VCaP (cell line): ENCODE measurements around the gene EPN1.

Experiments
- H3K27ac ChIP-seq: fragments of 450-650 bp; 2 replicates; pipeline ENCODE4 v1.5.1; 2017
- TF ChIP-seq, protein P1 (sequence below): fragments of 450-650 bp; conservative IDR thresholded peaks from 2 replicates; pipeline ENCODE4 v1.5.1; 2017; ENCODE audit warnings: mild to moderate bottlenecking, moderate library complexity

The EPN1 gene

DNA sequence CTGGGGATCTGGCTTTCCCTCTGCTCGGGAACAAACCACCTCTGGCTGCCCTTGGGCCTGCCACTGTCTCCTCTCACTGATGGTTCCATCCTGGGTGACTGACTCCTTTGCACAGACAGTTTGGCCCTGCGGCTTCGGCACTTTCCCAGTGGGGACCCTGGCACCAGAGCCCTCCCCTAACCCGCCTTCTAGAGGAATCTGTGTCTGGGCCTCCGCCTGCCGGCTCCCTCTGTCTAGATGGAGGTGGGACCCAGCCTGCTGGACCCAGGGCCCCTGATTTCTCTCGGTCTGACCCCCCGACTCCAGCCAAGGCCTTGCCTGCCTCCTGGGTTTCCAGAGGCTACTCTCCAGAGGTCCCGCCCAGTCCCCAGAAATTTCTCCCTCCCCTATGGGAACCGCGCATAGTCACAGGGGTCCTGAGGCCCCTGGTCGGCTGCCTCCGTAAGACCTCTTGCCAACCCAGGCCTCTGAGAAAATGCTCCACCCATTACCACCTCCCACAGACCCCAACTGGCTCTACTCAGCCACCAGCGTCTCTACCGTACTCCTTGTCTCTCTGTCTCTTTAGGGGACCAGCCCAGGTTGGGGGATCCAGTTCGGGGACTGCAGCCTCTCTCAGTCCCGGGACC, 24.3 kb upstream of the EPN1 start:
- no peak overlapping the region for H3K27ac ChIP-seq
- TF ChIP-seq, protein P1, sequence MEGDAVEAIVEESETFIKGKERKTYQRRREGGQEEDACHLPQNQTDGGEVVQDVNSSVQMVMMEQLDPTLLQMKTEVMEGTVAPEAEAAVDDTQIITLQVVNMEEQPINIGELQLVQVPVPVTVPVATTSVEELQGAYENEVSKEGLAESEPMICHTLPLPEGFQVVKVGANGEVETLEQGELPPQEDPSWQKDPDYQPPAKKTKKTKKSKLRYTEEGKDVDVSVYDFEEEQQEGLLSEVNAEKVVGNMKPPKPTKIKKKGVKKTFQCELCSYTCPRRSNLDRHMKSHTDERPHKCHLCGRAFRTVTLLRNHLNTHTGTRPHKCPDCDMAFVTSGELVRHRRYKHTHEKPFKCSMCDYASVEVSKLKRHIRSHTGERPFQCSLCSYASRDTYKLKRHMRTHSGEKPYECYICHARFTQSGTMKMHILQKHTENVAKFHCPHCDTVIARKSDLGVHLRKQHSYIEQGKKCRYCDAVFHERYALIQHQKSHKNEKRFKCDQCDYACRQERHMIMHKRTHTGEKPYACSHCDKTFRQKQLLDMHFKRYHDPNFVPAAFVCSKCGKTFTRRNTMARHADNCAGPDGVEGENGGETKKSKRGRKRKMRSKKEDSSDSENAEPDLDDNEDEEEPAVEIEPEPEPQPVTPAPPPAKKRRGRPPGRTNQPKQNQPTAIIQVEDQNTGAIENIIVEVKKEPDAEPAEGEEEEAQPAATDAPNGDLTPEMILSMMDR, result no peak

DNA sequence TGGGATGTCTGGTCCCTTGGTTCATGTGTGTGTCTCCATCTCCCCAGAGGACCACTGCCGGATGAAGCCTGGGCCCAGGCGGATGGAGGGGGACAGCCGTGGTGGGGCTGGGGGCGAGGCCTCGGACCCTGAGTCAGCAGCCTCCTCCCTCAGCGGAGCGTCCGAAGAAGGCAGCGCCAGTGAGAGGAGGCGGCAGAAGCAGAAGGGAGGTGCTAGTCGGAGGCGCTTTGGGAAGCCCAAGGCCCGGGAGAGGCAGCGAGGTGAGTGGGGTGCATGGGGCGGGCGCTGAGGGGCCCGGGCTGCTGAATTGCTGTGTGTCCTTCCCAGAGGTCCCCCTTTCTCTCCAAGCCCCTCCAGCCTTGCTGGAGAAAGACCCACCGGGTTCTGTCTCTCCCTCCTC, 23.8 kb upstream of the EPN1 start:
- H3K27ac ChIP-seq, result no peak overlapping the region

DNA sequence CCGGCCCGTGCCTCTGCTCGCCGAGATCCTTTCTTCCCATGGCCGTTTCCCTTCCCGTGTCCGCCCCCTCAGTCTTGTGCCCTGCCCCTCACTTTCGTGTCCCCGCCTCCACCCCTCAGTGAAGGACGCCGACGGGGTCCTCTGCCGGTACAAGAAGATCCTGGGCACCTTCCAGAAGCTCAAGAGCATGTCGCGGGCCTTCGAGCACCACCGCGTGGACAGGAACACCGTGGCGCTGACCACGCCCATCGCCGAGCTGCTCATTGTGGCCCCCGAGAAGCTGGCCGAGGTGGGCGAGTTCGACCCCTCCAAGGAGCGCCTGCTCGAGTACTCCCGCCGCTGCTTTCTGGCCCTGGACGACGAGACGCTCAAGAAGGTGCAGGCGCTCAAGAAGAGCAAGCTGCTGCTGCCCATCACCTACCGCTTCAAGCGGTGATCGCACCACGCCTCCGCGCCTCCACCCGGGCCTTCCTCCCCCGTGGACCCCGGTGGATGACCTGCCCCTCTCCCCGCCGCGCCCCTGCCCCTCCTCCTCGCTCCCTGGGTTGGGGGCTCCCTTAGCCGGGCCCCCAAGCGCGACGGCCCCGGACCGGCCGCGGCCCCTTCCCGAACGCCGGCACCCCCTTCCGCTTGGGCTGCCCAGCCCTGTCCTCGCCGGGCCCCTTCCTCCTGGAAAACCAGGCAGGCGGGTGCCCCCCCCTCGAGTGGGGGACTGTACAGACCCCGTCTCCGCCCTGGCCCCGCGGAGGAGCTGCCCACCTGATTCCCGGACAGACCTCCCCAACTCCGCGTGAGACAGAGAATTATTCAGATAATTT, 22.5 kb upstream of the EPN1 start:
- H3K27ac ChIP-seq, result peak overlapping the region; percentile 100
- TF ChIP-seq, protein P1, result no peak

More for the DNA sequence above, 23.8 kb upstream of the EPN1 start:
- TF ChIP-seq, protein P1, result no peak

DNA sequence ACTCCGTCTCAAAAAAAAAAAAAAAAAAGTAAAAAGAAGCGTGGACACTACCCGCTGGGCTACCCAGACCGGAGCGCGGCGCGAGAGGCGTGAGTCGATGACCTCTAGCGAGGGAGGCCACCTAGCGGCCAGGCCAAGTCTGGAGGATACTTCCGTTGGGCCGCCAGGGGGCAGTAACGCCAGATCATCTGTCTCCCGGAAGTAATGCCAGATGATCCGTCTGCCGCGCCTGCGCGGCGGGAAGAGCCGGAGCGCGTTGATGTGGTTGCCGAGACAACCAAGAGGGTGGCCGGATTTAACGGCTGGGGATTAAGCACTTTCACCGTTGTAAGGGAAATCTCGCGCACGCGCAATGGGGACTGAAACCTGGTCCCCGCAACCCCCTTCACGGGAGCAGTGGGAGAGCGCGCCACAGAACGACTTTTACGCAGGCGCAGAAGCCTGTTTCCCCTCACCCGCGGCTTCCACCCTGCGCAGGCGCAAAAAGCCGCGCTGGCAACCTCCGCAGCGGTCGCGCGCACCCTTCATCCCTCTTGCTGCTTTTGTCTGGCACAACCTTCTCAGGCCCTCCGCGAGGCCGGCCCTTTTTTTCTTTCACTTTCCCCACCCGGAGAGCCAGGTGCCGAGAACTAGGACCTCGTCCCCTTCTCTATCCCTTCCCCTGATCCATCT, 21.2 kb upstream of the EPN1 start:
- TF ChIP-seq, protein P1, result peak; percentile 99
- H3K27ac ChIP-seq, result peak overlapping the region; percentile 100

DNA sequence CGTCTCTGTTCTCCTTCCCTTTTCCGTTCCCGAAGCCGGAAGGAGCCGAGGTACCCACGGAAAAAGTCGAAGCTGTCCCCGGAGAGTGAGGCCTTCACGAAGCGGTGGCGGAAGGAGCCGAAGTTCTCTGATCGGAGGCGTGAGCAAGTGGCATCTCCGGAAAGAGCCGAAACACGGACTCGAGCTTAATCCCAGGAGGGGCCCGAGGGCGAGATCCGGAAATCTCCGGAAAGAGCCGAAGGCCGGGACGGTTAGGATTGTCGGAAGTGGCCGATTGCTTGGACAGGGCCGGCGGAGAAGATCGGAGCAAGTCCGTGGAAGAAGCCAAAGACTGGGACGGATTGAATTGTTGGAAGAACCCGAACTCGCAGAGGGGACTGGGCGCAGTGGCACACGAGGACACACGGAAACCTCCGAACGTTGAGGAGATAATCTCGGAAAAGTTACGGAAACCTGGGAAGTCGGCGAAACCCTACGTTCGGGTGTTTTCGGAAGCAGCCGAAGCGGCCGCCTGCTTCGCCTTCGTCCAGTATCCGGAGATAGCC, 20.6 kb upstream of the EPN1 start:
- H3K27ac ChIP-seq, result peak overlapping the region; percentile 100
- TF ChIP-seq, protein P1, result no peak

DNA sequence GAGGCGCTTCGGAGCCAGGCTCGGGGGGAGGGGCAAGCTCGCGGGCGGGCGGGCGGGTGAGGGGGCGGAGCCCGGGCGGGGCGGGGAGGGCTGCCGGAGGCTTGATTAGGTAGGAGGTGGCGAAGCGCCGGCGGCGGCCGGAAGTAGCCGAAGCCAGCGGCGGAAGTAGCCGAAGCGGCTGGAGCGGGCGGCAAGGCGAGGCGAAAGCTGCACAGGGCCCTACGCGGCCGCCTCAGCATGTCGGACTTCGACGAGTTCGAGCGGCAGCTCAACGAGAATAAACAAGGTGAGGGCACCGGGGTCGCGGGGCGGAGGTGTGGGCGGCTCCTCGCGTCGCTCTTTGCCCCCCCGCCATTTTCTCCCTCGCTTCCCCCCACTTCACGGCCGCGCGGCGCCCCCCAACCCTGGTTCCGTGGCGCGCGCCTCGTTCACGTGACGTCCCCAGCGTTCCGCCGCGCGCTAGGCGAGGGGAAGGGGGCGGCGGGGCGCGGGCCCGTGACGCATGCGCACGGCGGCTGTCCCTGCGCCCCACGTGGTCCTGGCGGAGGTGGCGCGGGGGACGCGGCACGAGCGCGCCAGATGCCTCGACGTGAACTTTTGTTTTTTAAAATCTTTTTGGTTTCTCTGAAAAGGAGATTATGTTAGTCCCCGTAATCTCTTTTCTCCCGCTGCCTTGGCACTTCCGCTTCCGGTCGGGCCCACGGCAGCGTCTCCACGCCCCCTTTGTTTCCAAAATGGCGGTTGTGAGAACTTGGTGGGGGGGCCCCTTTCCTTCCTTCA, 20.0 kb upstream of the EPN1 start, which contains the start of gene U2AF2:
Gene U2AF2, plus strand, starts transcription at position 168 of the 780 bp plus-strand sequence. Its CDS starts 70 bp downstream, at position 238.
- TF ChIP-seq, protein P1, result no peak
- H3K27ac ChIP-seq, result peak within 1 kb of the TSS; percentile 100
